Caco-2 (cell line): ENCODE results near the gene COX4I2. TPM values are rescaled to one million over a fixed set of nuclear protein-coding genes. Genes with fewer than 3 reads are reported as not detected.

ENCODE experiments used
- BruUV-seq: library from RNA; stranded (reverse); fragments of 400-500 nt; replicated peaks from 2 replicates; lab custom pipeline; 2021; lab: Mats Ljungman, UMichigan
- CTCF ChIA-PET: fragments of 300-600 bp; sonication (Branson Sonifier 250); formaldehyde crosslinking; loops from one replicate; lab custom pipeline; 2022; ENCODE audit warnings: antibody characterized with exemption; lab: Charles Lee
- POLR2A ChIA-PET: fragments of 300-600 bp; sonication (Branson Sonifier 250); formaldehyde crosslinking; loops from one replicate; lab custom pipeline; 2022; ENCODE audit warnings: antibody characterized with exemption; lab: Charles Lee
- DNase-seq, 2 experiments: peaks; one replicate each; pipeline versions ENCODE4 v3.0.0 to v3.0.0-alpha.2; 2020 to 2022
- H3K27me3 ChIP-seq: replicated peaks from 2 replicates; pipeline ENCODE4 v1.6.0; 2011; ENCODE audit warnings: low read length; ENCODE audit not compliant: control insufficient read depth, insufficient read depth
- H3K36me3 ChIP-seq: 2 replicates; pipeline ENCODE4 v1.5.1; 2011; ENCODE audit warnings: low read length; ENCODE audit not compliant: control insufficient read depth, insufficient read depth
- H3K4me1 ChIP-seq: fragments of 250-450 bp; sonication (Bioruptor Pico); 2 replicates; pipeline ENCODE4 v1.5.1; 2020; ENCODE audit warnings: mild to moderate bottlenecking
- H3K4me3 ChIP-seq: 2 replicates; pipeline ENCODE4 v1.5.1; 2011; ENCODE audit warnings: low read depth, mild to moderate bottlenecking, control low read depth, low read length
- H3K9me3 ChIP-seq: fragments of 250-450 bp; sonication (Bioruptor Pico); 2 replicates; pipeline ENCODE4 v1.5.1; 2020; ENCODE audit warnings: mild to moderate bottlenecking, moderate library complexity
- H3K27ac Mint-ChIP-seq: one replicate; pipeline ENCODE4 v1.8.0; 2022; ENCODE audit warnings: mixed read lengths; ENCODE audit not compliant: unreplicated experiment
- H3K27me3 Mint-ChIP-seq: one replicate; pipeline ENCODE4 v1.8.0; 2022; ENCODE audit warnings: mixed read lengths; ENCODE audit not compliant: insufficient read depth, unreplicated experiment
- H3K36me3 Mint-ChIP-seq: one replicate; pipeline ENCODE4 v1.8.0; 2022; ENCODE audit warnings: mild to moderate bottlenecking, mixed read lengths; ENCODE audit not compliant: insufficient read depth, unreplicated experiment
- H3K4me1 Mint-ChIP-seq: one replicate; pipeline ENCODE4 v1.8.0; 2022; ENCODE audit warnings: low read depth, mixed read lengths; ENCODE audit not compliant: unreplicated experiment
- H3K4me3 Mint-ChIP-seq: one replicate; pipeline ENCODE4 v1.8.0; 2022; ENCODE audit warnings: mild to moderate bottlenecking, moderate library complexity, mixed read lengths; ENCODE audit not compliant: unreplicated experiment
- H3K9me3 Mint-ChIP-seq: one replicate; pipeline ENCODE4 v1.8.0; 2022; ENCODE audit warnings: mixed read lengths; ENCODE audit not compliant: unreplicated experiment
- intact Hi-C: fragments of 100-400 bp; cut with micrococcal nuclease; formaldehyde crosslinking; loops from one replicate; pipeline ENCODE4 v1.10.0; 2022; ENCODE audit not compliant: unreplicated experiment
- total RNA-seq: library from RNA; stranded (reverse); gene quantifications from 2 replicates; pipeline ENCODE4 v1.2.3, GENCODE V29; 2022
- TF ChIP-seq, protein P1 (sequence below), 2 experiments: fragments of 200-600 bp in 1 of 2; IDR thresholded peaks; 1 replicate in 1 of 2; 2 replicates in 1 of 2; pipeline versions ENCODE4 v1.5.1 to v1.8.0; 2011 to 2022; ENCODE audit warnings: antibody characterized with exemption in 1 of 2, control low read depth in 1 of 2, inconsistent platforms in 1 of 2, low read depth in 1 of 2, low read length in 1 of 2, mild to moderate bottlenecking in 1 of 2, moderate library complexity in 1 of 2; ENCODE audit not compliant: insufficient read depth in 1 of 2, severe bottlenecking in 1 of 2, unreplicated experiment in 1 of 2

The COX4I2 gene
- total RNA-seq, 1 experiment from 2014 or later: not detected

DNA sequence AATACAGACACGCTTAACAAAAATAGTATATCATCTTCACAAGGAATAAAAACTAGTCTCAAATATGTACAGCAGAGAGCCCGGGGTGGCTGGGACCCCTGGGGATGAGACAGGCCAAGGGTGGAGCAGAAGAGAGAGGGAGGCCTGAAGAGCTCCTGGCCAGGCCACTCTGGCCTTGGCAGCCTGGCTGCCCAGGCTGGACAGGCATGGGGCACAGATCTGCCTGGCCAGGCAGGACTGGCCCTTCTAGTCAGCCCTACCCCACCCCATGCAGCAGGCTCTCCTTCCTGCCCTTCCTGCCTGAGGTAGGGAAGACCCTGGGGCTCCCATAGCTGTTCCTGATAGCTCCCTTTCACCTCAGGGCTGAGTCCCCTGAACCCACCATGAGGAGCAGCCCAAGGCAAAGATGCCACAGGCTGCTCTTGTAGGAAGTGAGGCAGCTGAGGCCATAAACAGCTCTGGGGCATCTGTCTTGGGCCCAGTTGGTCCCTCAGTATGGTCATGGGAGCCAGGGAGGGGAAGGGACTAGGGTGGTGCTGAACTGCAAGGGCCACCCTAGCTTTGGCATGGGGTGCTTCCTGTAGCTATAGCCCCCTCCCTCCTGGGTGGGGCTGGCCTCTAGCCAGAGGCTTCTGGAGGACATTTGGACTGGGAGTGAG is 27.1 kb downstream of the COX4I2 start:
- Mint-ChIP-seq H3K27me3 (no peaks in the 10 kb centered on the region), H3K27ac (peak overlapping the region; percentile 87), H3K9me3 (no peaks in the 10 kb centered on the region), H3K4me3 (peak overlapping the region; percentile 35), H3K36me3 (peaks cover 100% of the 10 kb centered on the region), H3K4me1 (peaks cover 82% of the 10 kb centered on the region)
- intact Hi-C loops: loop anchor here (1.0 kb wide), 5 partner anchors 13 to 55 kb away; no protein-coding TSS in a partner anchor
- no peak overlapping the region for H3K4me3 ChIP-seq
- DNase-seq: peak in 1 of 2 experiments; percentile 67
- no peaks in the 10 kb centered on the region for H3K27me3 ChIP-seq
- TF ChIP-seq, protein P1, sequence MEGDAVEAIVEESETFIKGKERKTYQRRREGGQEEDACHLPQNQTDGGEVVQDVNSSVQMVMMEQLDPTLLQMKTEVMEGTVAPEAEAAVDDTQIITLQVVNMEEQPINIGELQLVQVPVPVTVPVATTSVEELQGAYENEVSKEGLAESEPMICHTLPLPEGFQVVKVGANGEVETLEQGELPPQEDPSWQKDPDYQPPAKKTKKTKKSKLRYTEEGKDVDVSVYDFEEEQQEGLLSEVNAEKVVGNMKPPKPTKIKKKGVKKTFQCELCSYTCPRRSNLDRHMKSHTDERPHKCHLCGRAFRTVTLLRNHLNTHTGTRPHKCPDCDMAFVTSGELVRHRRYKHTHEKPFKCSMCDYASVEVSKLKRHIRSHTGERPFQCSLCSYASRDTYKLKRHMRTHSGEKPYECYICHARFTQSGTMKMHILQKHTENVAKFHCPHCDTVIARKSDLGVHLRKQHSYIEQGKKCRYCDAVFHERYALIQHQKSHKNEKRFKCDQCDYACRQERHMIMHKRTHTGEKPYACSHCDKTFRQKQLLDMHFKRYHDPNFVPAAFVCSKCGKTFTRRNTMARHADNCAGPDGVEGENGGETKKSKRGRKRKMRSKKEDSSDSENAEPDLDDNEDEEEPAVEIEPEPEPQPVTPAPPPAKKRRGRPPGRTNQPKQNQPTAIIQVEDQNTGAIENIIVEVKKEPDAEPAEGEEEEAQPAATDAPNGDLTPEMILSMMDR (IDR thresholded peaks at IDR 0.05; ENCODE audit: insufficient read depth in 1 of 2, low read depth in 1 of 2, low read length in 1 of 2, severe bottlenecking in 1 of 2, unreplicated experiment in 1 of 2): no peak
- ChIA-PET CTCF (interaction anchor here (0.6 to 7.1 kb wide), 16 partner anchors 10 to 102 kb away, joined by 3 to 394 read pairs (median 6); partner anchors contain the start of gene BCL2L1), POLR2A (interaction anchor here (0.8 to 3.0 kb wide), 14 partner anchors 9 to 444 kb away, joined by 3 to 38 read pairs (median 6); partner anchors contain the start of genes BCL2L1, TM9SF4 and TPX2)
- no peaks in the 10 kb centered on the region for H3K9me3 ChIP-seq
- BruUV-seq: no TSS peak
- H3K36me3 ChIP-seq: peaks cover 15% of the 10 kb centered on the region
- H3K4me1 ChIP-seq: peaks cover 83% of the 10 kb centered on the region

DNA sequence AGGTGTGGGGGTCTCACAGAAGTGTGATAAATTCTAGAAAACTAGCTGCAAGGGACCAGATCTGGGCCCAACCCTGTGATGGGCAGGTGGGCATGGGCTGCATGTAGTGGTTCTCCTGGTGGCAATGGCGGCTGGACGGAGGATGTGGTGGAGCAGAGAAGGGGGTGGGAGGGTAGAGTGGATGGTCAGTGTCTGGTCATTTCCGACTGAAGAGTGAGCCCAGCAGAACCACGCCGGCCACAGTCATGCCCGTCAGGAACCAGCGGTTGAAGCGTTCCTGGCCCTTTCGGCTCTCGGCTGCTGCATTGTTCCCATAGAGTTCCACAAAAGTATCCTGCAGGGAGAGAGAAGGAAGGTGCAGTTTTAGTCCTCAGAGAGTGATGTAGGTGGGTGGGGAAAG is 28.0 kb downstream of the COX4I2 start:
- BruUV-seq: no TSS peak
- peak overlapping the region; percentile 87 for H3K27ac Mint-ChIP-seq
- Histone ChIP-seq H3K36me3 (peaks cover 15% of the 10 kb centered on the region), H3K4me3 (no peak overlapping the region), H3K27me3 (no peaks in the 10 kb centered on the region), H3K9me3 (no peaks in the 10 kb centered on the region), H3K4me1 (peaks cover 92% of the 10 kb centered on the region)
- intact Hi-C loops: no loop called here
- TF ChIP-seq, protein P1 (IDR thresholded peaks at IDR 0.05; ENCODE audit: insufficient read depth in 1 of 2, low read depth in 1 of 2, low read length in 1 of 2, severe bottlenecking in 1 of 2, unreplicated experiment in 1 of 2): no peak
- POLR2A ChIA-PET: interaction anchor here (3.0 kb wide), 1 partner anchor 57 kb away, joined by 38 read pairs; the partner anchor contains the start of gene BCL2L1
- DNase-seq: no peak
- H3K27me3 Mint-ChIP-seq: no peaks in the 10 kb centered on the region
- H3K4me1 Mint-ChIP-seq: peaks cover 86% of the 10 kb centered on the region
- CTCF ChIA-PET: interaction anchor here (1.1 to 7.1 kb wide), 6 partner anchors 13 to 56 kb away, joined by 3 to 394 read pairs (median 8); partner anchors contain the start of gene BCL2L1
- peaks cover 100% of the 10 kb centered on the region for H3K36me3 Mint-ChIP-seq
- no peaks in the 10 kb centered on the region for H3K9me3 Mint-ChIP-seq
- H3K4me3 Mint-ChIP-seq: peak overlapping the region; percentile 34

DNA sequence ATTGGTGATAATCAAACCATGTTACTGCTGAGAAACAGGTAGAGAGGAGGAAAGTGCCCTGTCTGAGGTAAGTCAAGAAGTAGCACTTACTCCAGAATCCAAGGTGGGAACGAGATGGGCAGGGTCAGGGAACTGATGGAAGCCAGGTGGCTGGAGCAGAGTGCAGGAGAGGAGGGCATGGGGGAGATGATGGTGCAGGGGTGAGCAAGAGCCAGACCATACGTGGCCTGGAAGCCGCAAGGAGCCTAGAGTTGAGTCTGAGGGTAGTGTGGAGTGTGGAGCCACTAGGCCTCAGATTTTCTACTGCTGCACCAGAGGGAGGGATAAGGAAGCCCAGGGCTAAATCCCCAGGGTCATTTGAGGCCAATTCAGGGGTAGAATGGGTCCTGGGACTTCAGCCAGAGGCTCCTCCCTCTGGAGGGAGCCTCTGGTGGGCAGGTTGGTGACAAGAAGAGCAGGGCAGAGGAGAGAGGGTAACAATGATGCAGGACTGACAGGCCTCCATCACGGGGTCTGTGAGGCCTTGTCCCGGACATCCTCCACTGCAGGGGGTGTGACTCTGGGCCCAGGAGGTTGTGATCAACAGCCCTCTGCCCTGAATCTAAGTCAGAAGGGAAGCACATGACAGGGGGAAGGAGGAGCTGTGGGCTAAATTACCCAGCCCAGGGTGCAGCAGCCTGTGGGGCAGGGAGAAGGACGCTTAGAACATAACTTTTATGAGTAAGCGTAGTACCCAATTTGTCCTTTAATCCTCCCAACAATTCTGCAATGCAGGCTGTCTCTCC is 28.7 kb downstream of the COX4I2 start:
- Histone ChIP-seq H3K9me3 (no peaks in the 10 kb centered on the region), H3K27me3 (no peaks in the 10 kb centered on the region), H3K4me3 (no peak overlapping the region), H3K4me1 (peaks cover 93% of the 10 kb centered on the region), H3K36me3 (peaks cover 15% of the 10 kb centered on the region)
- Mint-ChIP-seq H3K4me3 (peak overlapping the region; percentile 34), H3K9me3 (no peaks in the 10 kb centered on the region), H3K36me3 (peaks cover 100% of the 10 kb centered on the region), H3K27ac (peak overlapping the region; percentile 87), H3K27me3 (no peaks in the 10 kb centered on the region), H3K4me1 (peaks cover 84% of the 10 kb centered on the region)
- intact Hi-C loops: no loop called here
- TF ChIP-seq, protein P1 (IDR thresholded peaks at IDR 0.05; ENCODE audit: insufficient read depth in 1 of 2, low read depth in 1 of 2, low read length in 1 of 2, severe bottlenecking in 1 of 2, unreplicated experiment in 1 of 2): no peak
- DNase-seq: peak in 1 of 2 experiments; percentile 63
- CTCF ChIA-PET: interaction anchor here (0.7 to 2.2 kb wide), 4 partner anchors 19 to 76 kb away, joined by 3 to 11 read pairs (median 4); partner anchors contain the start of gene BCL2L1
- BruUV-seq: no TSS peak
- POLR2A ChIA-PET: no interaction called here
